ENCODE data around the gene YJEFN3. TPM values are rescaled to one million over a fixed set of nuclear protein-coding genes. Genes with fewer than 3 reads are reported as not detected.

The YJEFN3 gene
- total RNA-seq, 2 donors from 2014 or later = 7.3 to 12.6 TPM

GRCh38 chr19:19543101-19543500, 14.4 kb downstream of the YJEFN3 start:
- H3K27ac Mint-ChIP-seq = no peak overlapping the region
- H3K4me1 ChIP-seq (ENCODE audit: control insufficient read depth, insufficient read depth, low read length) = no peaks in the 10 kb centered on the region
- peaks cover 35% of the 10 kb centered on the region for H3K27me3 Mint-ChIP-seq (ENCODE audit: insufficient read depth)
- H3K27ac ChIP-seq (ENCODE audit: low read depth, low read length) = no peak overlapping the region
- no peak overlapping the region for H3K4me3 ChIP-seq (ENCODE audit: low read length)
- TF ChIP-seq CTCF (conservative IDR thresholded peaks at IDR 0.05) = no peak
- peaks cover 2% of the 10 kb centered on the region for H3K4me1 Mint-ChIP-seq
- no peaks in the 10 kb centered on the region for H3K9me3 ChIP-seq (ENCODE audit: control insufficient read depth, low read length)
- WGBS, 2 experiments (ENCODE audit: insufficient coverage in 1 of 2, insufficient read length in 1 of 2) = 94 to 98% methylated on average over 8 to 13 of the region's 13 CpGs
- no peak overlapping the region for H3K9ac ChIP-seq (ENCODE audit: extremely low read depth, low read length, poor library complexity, severe bottlenecking)
- no peak overlapping the region for H3K4me3 Mint-ChIP-seq
- H3K9me3 Mint-ChIP-seq = no peaks in the 10 kb centered on the region
- H3K36me3 Mint-ChIP-seq (ENCODE audit: low read depth) = no peaks in the 10 kb centered on the region
- no peaks in the 10 kb centered on the region for H3K36me3 ChIP-seq (ENCODE audit: control insufficient read depth, insufficient read depth, low read length)
- peak; percentile 35 for DNase-seq
- no peaks in the 10 kb centered on the region for H3K27me3 ChIP-seq (ENCODE audit: control insufficient read depth, insufficient read depth, low read length, poor library complexity, severe bottlenecking)

DNA sequence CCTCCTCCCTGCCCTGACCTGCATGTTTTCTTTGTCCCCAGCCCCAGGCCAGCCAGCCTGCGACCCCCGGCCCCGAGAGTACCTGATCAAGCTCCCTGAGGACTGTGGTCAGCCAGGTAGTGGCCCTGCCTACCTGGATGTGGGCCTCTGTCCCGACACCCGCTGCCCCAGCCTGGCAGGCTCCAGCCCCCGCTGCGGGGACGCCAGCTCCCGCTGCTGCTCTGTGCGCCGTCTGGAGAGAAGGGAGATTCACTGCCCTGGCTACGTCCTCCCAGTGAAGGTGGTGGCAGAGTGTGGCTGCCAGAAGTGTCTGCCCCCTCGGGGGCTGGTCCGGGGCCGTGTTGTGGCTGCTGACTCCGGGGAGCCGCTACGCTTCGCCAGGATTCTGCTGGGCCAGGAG, 14.9 kb downstream of the YJEFN3 start:
- WGBS, 2 experiments (ENCODE audit: insufficient coverage in 1 of 2, insufficient read length in 1 of 2) = 94% methylated on average over 6 to 19 of the region's 19 CpGs
- H3K9me3 ChIP-seq (ENCODE audit: control insufficient read depth, low read length) = no peaks in the 10 kb centered on the region
- H3K27me3 ChIP-seq (ENCODE audit: control insufficient read depth, insufficient read depth, low read length, poor library complexity, severe bottlenecking) = no peaks in the 10 kb centered on the region
- no peak for DNase-seq
- H3K4me3 Mint-ChIP-seq = no peak overlapping the region
- no peaks in the 10 kb centered on the region for H3K4me1 ChIP-seq (ENCODE audit: control insufficient read depth, insufficient read depth, low read length)
- H3K27ac Mint-ChIP-seq = peak overlapping the region; percentile 30
- H3K9me3 Mint-ChIP-seq = no peaks in the 10 kb centered on the region
- peaks cover under 1% of the 10 kb centered on the region for H3K4me1 Mint-ChIP-seq
- no peak overlapping the region for H3K9ac ChIP-seq (ENCODE audit: extremely low read depth, low read length, poor library complexity, severe bottlenecking)
- H3K27ac ChIP-seq (ENCODE audit: low read depth, low read length) = no peak overlapping the region
- TF ChIP-seq CTCF (conservative IDR thresholded peaks at IDR 0.05) = no peak
- no peaks in the 10 kb centered on the region for H3K36me3 ChIP-seq (ENCODE audit: control insufficient read depth, insufficient read depth, low read length)
- H3K27me3 Mint-ChIP-seq (ENCODE audit: insufficient read depth) = peaks cover 32% of the 10 kb centered on the region
- H3K36me3 Mint-ChIP-seq (ENCODE audit: low read depth) = no peaks in the 10 kb centered on the region
- H3K4me3 ChIP-seq (ENCODE audit: low read length) = no peak overlapping the region

GRCh38 chr19:19544257-19544953, 15.7 kb downstream of the YJEFN3 start:
- no peak overlapping the region for H3K27ac Mint-ChIP-seq
- Histone ChIP-seq H3K4me3 (ENCODE audit: low read length) (no peak overlapping the region), H3K27ac (ENCODE audit: low read depth, low read length) (no peak overlapping the region), H3K27me3 (ENCODE audit: control insufficient read depth, insufficient read depth, low read length, poor library complexity, severe bottlenecking) (no peaks in the 10 kb centered on the region), H3K4me1 (ENCODE audit: control insufficient read depth, insufficient read depth, low read length) (no peaks in the 10 kb centered on the region), H3K9ac (ENCODE audit: extremely low read depth, low read length, poor library complexity, severe bottlenecking) (no peak overlapping the region), H3K9me3 (ENCODE audit: control insufficient read depth, low read length) (no peaks in the 10 kb centered on the region), H3K36me3 (ENCODE audit: control insufficient read depth, insufficient read depth, low read length) (no peaks in the 10 kb centered on the region)
- DNase-seq = peak; percentile 41
- peaks cover 25% of the 10 kb centered on the region for H3K27me3 Mint-ChIP-seq (ENCODE audit: insufficient read depth)
- H3K9me3 Mint-ChIP-seq = no peaks in the 10 kb centered on the region
- H3K4me1 Mint-ChIP-seq = no peaks in the 10 kb centered on the region
- no peak overlapping the region for H3K4me3 Mint-ChIP-seq
- TF ChIP-seq CTCF (conservative IDR thresholded peaks at IDR 0.05) = no peak
- WGBS, 2 experiments (ENCODE audit: insufficient coverage in 1 of 2, insufficient read length in 1 of 2) = 95 to 96% methylated on average over 66 to 75 of the region's 75 CpGs
- H3K36me3 Mint-ChIP-seq (ENCODE audit: low read depth) = no peaks in the 10 kb centered on the region

All from endodermal cell (in vitro differentiated cells).